HG03442 (cell line): ENCODE results near the gene IWS1.
"Not testable (repeated sequence)": the region's sequence is repeated elsewhere in the genome, so short reads cannot be mapped to it uniquely, and the experiment has no call there.

Experiments used
- ATAC-seq: cut with Tn5 transposase; IDR thresholded peaks from one replicate; pipeline ENCODE4 v1.9.1; 2021; ENCODE audit warnings: mild to moderate bottlenecking, moderate library complexity; ENCODE audit not compliant: unreplicated experiment

IWS1 gene

GRCh38 chr2:127463155-127463991, 62.9 kb downstream of the IWS1 start:
- no peak for ATAC-seq

DNA sequence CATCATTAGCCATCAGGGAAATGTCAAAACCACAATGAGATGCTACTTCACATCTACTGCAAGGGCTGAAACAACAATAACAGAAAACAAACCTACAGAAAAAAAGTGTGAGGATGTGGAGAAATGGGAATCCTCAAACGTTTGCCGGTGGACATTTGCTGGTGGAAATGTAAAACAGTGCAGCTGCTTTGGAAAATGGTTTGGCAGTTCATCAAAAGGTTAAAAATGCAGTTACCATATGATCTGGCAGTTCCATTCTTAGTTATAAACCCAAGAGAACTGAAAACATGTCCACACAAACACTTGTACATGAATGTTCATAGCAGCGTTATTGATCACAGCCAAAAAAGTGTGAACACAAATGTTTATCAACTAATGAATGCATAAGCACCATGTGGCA, 63.8 kb downstream of the IWS1 start:
- ATAC-seq: no peak

DNA sequence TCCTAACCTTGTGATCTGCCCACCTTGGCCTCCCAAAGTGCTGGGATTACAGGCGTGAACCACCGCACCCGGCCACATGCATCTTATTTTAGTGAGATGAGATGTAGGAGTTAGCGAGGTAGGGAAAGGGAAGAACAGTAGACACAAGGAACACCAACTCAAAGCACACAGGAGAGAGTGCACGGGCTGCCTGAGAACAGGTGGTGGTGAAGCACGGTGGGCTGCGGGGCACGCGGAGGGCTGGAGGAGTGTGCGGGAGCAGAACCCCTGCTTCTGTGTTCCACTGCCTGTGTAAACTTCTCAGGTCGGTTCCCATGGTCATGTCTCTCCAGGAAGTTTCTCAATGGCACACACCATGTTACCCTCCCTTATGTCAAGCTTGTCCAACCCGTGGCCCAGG, 69.3 kb downstream of the IWS1 start:
- ATAC-seq: no peak

GRCh38 chr2:127455566-127456493, 70.5 kb downstream of the IWS1 start:
- no peak for ATAC-seq

DNA sequence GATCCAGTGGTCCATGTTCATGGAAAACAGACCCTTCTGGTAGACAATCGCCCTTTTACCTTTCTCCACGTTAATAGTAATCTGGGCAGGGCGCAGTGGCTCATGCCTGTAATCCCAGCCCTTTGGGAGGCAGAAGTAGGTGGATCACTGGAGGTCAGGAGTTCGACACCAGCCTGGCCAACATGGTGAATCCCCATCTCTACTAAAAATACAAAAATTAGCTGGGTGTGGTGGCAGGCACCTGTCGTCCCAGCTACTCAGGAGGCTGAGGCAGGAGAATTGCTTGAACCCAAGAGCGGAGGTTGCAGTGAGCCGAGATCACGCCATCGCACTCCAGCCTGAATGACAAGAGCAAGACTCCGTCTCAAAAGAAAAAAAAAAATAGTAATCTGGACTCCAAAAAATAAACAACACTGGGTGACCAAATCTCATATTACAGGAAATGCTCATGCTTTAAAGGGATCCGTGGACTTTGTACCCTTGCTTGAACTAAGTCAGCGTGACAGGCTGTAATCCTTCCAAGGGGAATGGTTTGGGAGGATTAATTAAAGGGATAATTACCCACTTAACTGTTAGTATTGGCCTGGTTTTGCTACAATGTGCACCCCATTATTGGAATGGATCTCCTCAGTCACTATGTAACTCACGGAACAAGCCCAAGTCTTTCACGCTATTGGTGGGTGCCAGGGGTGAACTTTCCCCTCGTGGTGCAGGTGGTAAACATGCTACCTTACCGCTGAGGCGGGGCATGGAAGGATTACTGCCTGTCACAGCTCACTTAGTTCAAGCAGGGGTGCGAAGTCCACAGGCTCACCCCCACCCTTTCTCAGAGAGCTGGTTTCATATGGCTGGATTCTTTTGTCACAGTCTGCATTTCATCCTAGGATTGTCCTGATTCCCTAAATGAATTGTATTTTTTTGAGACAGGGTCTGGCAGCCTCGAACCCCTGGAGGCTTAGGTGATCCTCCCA, 71.4 kb downstream of the IWS1 start:
- ATAC-seq: no peak

DNA sequence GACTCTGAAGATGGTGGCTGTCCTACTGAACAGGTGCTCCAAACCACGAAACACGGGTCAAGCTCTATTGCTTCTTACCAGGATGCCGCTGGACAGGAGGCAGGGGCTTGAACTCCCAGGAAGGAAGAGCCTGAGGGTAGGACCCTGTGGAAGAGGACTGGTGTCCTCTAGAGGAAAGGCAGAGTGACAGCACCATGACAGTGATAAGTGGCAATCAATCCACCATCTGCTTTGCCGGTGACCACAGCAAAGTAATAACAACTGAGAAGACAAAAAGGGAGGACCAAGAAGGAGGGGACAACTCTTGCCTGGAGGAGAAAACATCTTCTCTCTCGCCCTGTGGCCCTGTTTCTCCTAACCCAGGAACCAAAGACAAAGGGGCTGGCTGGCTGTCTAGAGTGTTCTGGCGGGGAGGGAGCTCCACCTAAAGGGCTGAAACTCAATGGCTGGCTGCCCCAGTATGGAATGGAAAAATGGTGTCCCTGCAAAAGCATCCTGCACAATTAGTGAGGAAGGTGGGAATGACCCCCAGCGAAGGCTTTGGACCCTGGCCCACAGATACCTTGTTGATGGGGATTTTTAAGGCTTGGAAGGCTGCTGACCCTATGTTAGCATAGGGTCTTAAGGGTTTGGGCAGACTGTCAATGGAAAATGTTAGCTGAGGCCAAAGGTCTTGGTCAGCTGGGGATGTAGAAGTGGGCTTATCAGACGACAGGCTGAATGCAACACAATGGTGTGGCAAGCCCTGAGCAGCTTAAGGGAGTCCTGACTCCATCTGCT, 72.7 kb downstream of the IWS1 start:
- ATAC-seq: no peak

DNA sequence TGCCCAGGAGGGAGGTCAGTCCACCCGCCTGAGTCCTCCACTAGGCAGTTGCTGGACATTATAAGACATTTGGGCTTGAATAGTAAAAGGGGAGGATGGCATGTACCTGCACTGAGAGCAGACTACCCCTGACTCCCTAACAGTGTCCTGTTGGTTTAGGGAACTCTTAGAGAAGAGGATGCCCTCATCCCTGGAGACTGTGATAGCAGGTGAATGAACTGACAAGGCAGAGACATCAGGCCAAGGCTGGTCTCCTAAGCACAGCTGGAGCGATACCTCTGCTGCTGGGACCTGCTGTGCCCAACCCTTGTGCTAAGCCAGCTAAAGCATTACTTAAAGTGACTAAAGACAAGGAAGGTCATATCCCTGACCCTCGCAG, 73.3 kb downstream of the IWS1 start:
- ATAC-seq: no peak

- ATAC-seq: not testable (repeated sequence)
Measured at GRCh38 chr2:127452423-127452822, 73.9 kb downstream of the IWS1 start.

DNA sequence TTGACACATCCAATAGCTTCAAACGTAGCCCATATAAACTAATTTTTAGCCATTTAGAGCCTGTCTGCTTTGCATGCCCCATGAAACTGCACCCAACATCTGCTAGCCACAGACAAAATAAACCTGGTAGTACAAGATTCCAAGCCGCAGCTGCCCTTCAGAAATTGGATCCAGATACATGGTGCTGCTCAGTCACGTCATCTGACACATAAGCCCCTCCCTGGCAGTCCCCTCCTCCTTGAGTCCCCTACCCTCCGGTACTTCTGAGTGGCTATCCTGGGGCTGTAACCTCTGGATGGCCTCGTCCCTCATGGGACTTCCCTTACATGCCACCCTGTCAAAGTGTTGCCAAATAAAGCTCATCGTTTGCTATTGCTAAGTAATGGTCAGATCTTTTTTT, 74.3 kb downstream of the IWS1 start:
- no peak for ATAC-seq

DNA sequence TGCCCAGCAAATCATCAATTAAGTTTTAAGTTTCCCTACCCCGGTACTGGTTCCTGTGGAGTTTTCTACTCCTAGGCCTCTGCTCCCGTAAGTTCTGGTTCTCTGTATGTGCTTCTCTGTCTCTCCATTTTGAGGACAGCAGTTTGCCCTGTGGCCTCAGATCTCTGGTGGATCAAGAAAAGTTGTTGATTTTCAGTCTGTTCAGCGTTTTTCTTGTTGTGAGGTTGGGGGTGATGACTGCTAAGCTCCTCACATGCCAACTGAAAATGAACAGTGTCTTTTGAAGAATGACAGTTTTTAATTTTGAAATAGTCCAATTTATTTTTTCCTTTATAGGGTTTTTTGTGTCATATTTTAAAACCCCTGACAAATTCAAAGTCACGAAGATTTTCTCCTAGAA, 76.4 kb downstream of the IWS1 start:
- no peak for ATAC-seq

GRCh38 chr2:127449414-127449813, 76.9 kb downstream of the IWS1 start:
- ATAC-seq: no peak

DNA sequence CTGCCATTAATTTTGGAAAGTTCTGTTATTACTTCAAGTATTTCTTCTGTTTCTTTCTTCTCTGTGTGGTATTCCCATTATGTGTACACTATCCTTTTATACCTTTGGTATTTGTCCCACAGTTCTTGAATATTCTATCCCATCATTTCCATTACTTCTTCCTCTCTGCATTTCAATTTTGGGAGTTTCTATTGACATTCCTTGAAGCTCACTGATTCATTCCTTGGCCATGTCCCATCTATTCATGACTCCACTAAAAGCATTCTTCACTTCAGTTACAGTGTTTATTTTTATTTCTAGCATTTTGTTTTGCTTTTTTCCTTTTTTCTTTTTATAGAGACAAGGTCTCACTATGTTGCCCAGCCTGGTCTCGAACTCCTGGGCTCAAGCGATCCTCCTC, 77.8 kb downstream of the IWS1 start:
- ATAC-seq: no peak

- ATAC-seq: no peak
Measured at GRCh38 chr2:127439343-127439742, 86.9 kb downstream of the IWS1 start.

- ATAC-seq: no peak
Measured at GRCh38 chr2:127437781-127438726, 88.2 kb downstream of the IWS1 start.

DNA sequence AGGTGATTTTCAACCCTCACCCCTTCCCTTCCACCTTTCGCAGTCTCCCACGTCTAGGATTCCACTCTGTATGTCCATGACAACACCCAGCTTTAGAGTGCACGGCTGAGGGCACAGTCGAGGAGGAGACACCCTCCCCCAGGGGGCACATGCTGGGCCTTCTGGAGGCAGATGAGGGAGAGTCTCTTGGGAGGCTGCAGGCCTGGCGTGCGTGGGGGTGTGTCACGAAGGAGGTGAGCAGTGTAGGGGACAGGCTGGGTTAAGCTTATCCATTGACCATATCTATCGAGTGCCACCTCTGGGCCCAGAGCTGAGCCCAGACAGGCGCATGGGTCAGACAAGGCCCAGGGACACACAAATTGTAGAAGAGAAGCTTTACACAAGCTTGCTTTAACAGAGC, 89.2 kb downstream of the IWS1 start:
- ATAC-seq: no peak

DNA sequence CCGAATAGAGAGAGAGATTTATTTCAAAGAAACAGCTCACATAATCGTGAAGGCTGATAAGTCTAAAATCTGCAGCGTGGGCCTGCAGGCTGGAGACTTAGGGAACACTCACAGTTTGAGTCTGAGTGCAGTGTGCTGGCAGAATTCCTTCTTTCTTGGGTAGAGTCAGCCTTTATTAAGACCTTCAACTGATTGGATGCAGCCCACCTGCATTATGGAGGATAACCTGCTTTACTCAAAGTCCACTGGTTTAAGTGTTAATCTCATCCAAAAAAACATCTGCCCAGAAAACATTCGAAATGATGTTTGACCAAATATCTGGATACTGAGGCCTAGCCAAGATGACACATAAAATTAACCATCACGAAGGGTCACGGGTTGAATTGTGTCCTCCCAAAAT, 91.8 kb downstream of the IWS1 start:
- ATAC-seq: no peak

DNA sequence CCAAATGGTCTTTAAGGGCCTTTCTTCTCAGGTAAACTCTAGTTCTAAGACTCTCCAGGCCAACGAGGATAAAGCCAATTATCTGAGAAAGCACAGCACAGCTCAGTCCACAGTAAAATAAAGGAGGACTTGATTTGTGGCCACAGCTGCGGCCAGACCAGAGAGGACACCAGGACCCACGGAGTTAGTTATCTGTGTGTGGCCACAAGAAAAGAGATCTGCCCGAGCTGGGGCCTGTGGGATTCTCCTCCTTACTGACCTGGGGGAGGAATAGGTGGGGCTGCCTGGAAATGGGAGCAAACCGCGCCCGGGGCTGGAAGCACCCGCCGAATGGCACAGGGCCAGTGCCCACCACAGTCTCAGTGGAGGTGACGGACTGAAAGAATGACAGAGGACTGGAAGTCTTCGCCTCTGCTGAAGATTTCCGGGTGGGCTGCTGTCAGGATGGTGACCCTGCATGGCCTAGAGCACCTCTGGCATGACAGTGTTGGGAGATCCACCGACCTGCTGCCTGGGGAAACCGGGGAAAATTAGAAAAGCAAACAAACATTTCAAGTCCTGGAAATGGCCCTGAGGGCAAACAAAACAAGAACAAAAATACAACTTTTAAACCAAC, 94.8 kb downstream of the IWS1 start:
- no peak for ATAC-seq
